DOHH2 (cell line): ENCODE measurements around the gene SMIM23.
"Not testable (repeated sequence)": the region's sequence is repeated elsewhere in the genome, so short reads cannot be mapped to it uniquely, and the experiment has no call there.

ENCODE experiments used
- H3F3A ChIP-seq: fragments of 200-600 bp; sonication (generic), shearing (Covaris generic); 2 replicates; pipeline ENCODE4 v1.6.0; 2016; ENCODE audit warnings: antibody characterized with exemption, mild to moderate bottlenecking; ENCODE audit not compliant: control insufficient read depth, insufficient read depth
- H3K27ac ChIP-seq: fragments of 200-600 bp; sonication (generic); 2 replicates; pipeline ENCODE4 v1.5.1; 2014; ENCODE audit warnings: low read depth, mild to moderate bottlenecking, low read length, moderate library complexity
- H3K27me3 ChIP-seq: fragments of 200-600 bp; sonication (generic); 2 replicates; pipeline ENCODE4 v1.6.1; 2014; ENCODE audit warnings: mild to moderate bottlenecking, low read length, mixed read lengths; ENCODE audit not compliant: control insufficient read depth
- H3K36me3 ChIP-seq: fragments of 200-600 bp; sonication (generic); 2 replicates; pipeline ENCODE4 v1.6.1; 2014; ENCODE audit warnings: mild to moderate bottlenecking, low read length, moderate library complexity, mixed read lengths; ENCODE audit not compliant: control insufficient read depth
- H3K4me1 ChIP-seq: fragments of 200-600 bp; sonication (generic); 2 replicates; pipeline ENCODE4 v1.6.1; 2014; ENCODE audit warnings: mild to moderate bottlenecking, low read length, mixed read lengths; ENCODE audit not compliant: control insufficient read depth
- H3K4me2 ChIP-seq: fragments of 200-600 bp; sonication (generic); 2 replicates; pipeline ENCODE4 v1.6.0; 2014; ENCODE audit warnings: mild to moderate bottlenecking, low read length, moderate library complexity
- H3K4me3 ChIP-seq: fragments of 200-600 bp; sonication (generic); 2 replicates; pipeline ENCODE4 v1.5.1; 2014; ENCODE audit warnings: mild to moderate bottlenecking, low read length, mixed read lengths
- H3K79me2 ChIP-seq: fragments of 200-600 bp; sonication (generic); 2 replicates; pipeline ENCODE4 v1.6.1; 2014; ENCODE audit warnings: mild to moderate bottlenecking, low read length, mixed read lengths; ENCODE audit not compliant: control insufficient read depth
- H3K9me2 ChIP-seq: fragments of 200-600 bp; sonication (generic); replicated peaks from 2 replicates; pipeline ENCODE4 v1.6.1; 2014; ENCODE audit warnings: mild to moderate bottlenecking, low read length, mixed read lengths; ENCODE audit not compliant: control insufficient read depth
- H3K9me3 ChIP-seq: fragments of 200-600 bp; sonication (generic); 2 replicates; pipeline ENCODE4 v1.6.1; 2014; ENCODE audit warnings: antibody characterized with exemption, low read length, mixed read lengths; ENCODE audit not compliant: control insufficient read depth, insufficient read depth
- H4K20me1 ChIP-seq: fragments of 200-600 bp; sonication (generic); 2 replicates; pipeline ENCODE4 v1.6.0; 2014; ENCODE audit warnings: low read depth, mild to moderate bottlenecking, antibody characterized with exemption, low read length, moderate library complexity; ENCODE audit not compliant: control insufficient read depth, insufficient read depth
- EZH2phosphoT487 ChIP-seq: fragments of 200-600 bp; sonication (generic); IDR thresholded peaks from 2 replicates; pipeline ENCODE4 v1.6.1; 2017; ENCODE audit warnings: borderline replicate concordance, mild to moderate bottlenecking, antibody characterized with exemption, low read length, moderate library complexity, mixed read lengths
- TF ChIP-seq, protein P1 (sequence below): fragments of 200-600 bp; sonication (generic); IDR thresholded peaks from one replicate; pipeline ENCODE4 v1.5.1; 2014; ENCODE audit warnings: antibody characterized with exemption, mild to moderate bottlenecking, low read depth, low read length; ENCODE audit not compliant: poor library complexity, severe bottlenecking

SMIM23 gene

DNA sequence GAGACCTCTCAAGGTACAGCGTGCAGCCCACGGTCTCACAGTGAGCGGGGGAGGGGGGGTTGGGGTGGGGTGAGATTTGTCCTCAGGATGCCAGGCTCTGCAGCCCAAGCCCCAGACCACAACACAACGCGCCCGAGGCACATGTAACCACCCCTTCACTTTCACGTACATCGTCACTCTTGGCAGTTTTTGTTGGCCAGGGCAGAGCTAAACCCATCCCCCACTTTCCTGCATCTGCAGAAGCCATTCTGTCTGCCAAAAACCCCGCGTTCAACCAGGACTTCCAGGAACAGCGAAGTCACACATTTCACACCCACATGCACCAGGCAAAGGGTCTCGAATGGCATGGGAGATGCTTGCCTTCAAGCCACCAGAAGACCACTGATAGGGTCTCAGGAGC lies 9.4 kb upstream of the SMIM23 start:
- Histone ChIP-seq H3K36me3 (no peaks in the 10 kb centered on the region), H3K9me3 (no peaks in the 10 kb centered on the region), H3K27me3 (no peaks in the 10 kb centered on the region), H3K27ac (no peak overlapping the region), H3K9me2 (no peaks in the 10 kb centered on the region), H3K79me2 (no peaks in the 10 kb centered on the region), H3F3A (no peaks in the 10 kb centered on the region), H3K4me2 (no peak overlapping the region), H3K4me1 (no peaks in the 10 kb centered on the region), H3K4me3 (no peak overlapping the region), H4K20me1 (no peaks in the 10 kb centered on the region)
- TF ChIP-seq, protein P1, sequence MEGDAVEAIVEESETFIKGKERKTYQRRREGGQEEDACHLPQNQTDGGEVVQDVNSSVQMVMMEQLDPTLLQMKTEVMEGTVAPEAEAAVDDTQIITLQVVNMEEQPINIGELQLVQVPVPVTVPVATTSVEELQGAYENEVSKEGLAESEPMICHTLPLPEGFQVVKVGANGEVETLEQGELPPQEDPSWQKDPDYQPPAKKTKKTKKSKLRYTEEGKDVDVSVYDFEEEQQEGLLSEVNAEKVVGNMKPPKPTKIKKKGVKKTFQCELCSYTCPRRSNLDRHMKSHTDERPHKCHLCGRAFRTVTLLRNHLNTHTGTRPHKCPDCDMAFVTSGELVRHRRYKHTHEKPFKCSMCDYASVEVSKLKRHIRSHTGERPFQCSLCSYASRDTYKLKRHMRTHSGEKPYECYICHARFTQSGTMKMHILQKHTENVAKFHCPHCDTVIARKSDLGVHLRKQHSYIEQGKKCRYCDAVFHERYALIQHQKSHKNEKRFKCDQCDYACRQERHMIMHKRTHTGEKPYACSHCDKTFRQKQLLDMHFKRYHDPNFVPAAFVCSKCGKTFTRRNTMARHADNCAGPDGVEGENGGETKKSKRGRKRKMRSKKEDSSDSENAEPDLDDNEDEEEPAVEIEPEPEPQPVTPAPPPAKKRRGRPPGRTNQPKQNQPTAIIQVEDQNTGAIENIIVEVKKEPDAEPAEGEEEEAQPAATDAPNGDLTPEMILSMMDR, result no peak
- TF ChIP-seq EZH2phosphoT487, result no peak

DNA sequence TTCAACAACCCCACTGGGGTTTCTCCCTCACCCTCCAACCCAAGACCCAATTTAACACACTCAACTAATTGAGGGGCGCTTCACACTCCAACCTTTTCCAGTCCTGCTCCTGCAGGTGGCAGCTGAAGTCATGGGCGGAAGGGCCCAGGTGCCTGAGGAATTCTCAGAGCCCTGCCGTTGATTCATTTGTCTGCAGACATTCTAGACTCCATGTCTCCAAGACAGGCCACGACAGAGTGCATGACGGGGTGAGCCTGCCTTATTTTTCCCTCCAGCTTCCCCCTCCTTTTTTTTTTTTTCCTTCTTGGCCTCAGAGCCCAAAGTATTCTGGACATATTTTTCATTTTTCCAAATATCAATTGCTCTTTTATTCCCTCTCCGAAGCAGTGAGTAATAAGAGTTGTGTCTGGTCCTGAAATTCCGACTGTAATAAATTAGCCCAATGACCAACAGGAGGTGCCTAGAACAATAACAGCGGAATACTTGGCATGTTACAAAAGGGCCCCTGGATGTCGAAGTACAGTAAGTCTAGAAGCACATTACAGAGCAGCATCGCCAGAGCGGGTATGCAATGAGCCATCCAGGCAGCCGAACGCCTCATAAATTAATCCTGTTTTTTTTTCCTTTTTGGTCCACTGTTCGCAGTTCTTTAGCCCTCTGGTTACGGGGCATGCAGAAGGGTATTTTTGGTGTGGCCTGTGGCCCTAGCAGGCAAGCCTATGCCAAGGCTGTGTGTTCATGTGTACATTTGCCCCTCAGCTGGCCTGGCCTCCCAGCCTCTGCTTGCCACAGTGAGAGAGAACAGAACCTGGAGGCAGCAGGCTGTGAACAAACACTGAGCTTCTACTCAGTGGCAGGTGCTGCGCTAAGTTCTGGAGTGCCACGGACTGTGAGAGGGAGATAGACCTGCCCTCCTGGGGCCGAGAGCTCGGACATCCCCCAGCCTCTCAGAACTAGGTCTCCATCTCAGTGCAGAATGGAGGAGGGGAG lies 8.6 kb upstream of the SMIM23 start:
- Histone ChIP-seq H3F3A (no peaks in the 10 kb centered on the region), H3K9me2 (no peaks in the 10 kb centered on the region)

DNA sequence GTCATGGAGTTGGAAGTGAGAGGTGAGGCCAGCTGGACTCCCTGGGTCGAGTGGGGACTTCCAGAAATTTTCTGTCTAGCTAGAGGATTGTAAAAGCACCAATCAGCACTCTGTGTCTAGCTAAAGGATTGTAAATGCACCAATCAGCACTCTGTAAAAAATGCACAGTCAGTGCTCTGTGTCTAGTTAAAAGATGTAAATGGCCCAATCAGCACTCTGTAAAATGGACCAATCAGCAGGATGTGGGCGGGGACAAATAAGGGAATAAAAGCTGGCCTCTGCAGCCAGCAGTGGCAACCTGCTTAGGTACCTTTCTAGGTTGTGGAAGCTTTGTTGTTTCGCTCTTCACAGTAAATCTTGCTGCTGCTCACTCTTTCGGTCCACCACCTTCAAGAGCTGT lies 3.9 kb upstream of the SMIM23 start:
- H3K27ac ChIP-seq, H3K79me2 ChIP-seq, H3K4me2 ChIP-seq, H3K27me3 ChIP-seq, H3K9me3 ChIP-seq, H3F3A ChIP-seq, H4K20me1 ChIP-seq, H3K4me3 ChIP-seq, H3K4me1 ChIP-seq, H3K36me3 ChIP-seq, H3K9me2 ChIP-seq: not testable (repeated sequence)

More for the DNA sequence above, 8.6 kb upstream of the SMIM23 start:
- no peaks in the 10 kb centered on the region for H3K36me3 ChIP-seq
- H3K4me3 ChIP-seq, result no peak overlapping the region
- H3K27ac ChIP-seq, result no peak overlapping the region
- no peaks in the 10 kb centered on the region for H4K20me1 ChIP-seq
- no peak for TF ChIP-seq EZH2phosphoT487
- TF ChIP-seq, protein P1, result no peak
- H3K4me2 ChIP-seq, result no peak overlapping the region
- H3K4me1 ChIP-seq, result no peaks in the 10 kb centered on the region
- H3K79me2 ChIP-seq, result no peaks in the 10 kb centered on the region
- H3K27me3 ChIP-seq, result no peaks in the 10 kb centered on the region
- no peaks in the 10 kb centered on the region for H3K9me3 ChIP-seq

DNA sequence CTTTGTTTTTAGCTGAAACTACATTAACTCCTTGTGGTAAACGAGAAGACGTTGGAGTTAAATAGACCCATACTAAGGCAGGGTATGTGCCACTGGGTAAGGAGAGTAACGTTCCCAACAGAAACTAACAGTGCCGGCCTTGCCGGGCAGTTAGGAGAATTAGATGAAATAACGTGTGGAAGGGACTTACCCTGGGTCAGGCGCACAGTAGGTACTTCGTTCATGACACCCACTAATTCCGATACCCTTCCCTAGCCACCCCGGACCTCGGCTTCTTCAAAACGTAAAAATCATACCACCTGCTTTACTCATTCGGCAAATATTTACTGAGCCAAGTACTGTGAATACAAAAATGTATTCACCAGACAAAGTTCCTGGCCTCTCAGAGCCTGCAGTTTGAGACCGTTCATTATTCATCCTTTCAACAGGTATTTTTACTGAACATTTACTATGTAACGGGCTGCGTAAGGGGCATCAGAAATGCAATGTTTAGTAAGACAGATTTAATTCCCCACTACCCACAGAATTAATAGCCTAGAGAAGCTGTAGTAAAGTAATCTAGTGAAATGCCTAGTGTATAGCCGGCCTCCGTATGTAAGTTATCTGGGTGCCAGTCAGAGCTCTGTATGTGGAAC lies 3.2 kb upstream of the SMIM23 start:
- no peaks in the 10 kb centered on the region for H3K36me3 ChIP-seq
- no peaks in the 10 kb centered on the region for H3F3A ChIP-seq
- H3K79me2 ChIP-seq, result no peaks in the 10 kb centered on the region
- H3K4me3 ChIP-seq, result no peak overlapping the region
- H3K27ac ChIP-seq, result no peak overlapping the region
- no peak overlapping the region for H3K4me2 ChIP-seq
- H3K4me1 ChIP-seq, result no peaks in the 10 kb centered on the region
- H4K20me1 ChIP-seq, result no peaks in the 10 kb centered on the region
- TF ChIP-seq EZH2phosphoT487, result no peak
- TF ChIP-seq, protein P1, result no peak
- no peaks in the 10 kb centered on the region for H3K9me2 ChIP-seq
- no peaks in the 10 kb centered on the region for H3K27me3 ChIP-seq
- H3K9me3 ChIP-seq, result no peaks in the 10 kb centered on the region
